K562 (cell line): ENCODE results near the gene ANXA3. TPM values are rescaled to one million over a fixed set of nuclear protein-coding genes. Genes with fewer than 3 reads are reported as not detected.

ENCODE experiments used
- CHD1 ChIP-seq: fragments of 200-600 bp; sonication (generic); IDR thresholded peaks from one replicate; pipeline ENCODE4 v1.6.1; 2012; ENCODE audit warnings: mild to moderate bottlenecking, moderate library complexity, low read length, inconsistent platforms
- E2F5 ChIP-seq: sonication (generic); formaldehyde crosslinking; IDR thresholded peaks from 2 replicates; pipeline ENCODE4 v1.8.0; 2022; ENCODE audit warnings: mild to moderate bottlenecking, missing genetic modification reagents
- FIP1L1 ChIP-seq: fragments of 200-400 bp; formaldehyde crosslinking; IDR thresholded peaks from 2 replicates; pipeline ENCODE4 v1.6.1; 2018; ENCODE audit warnings: mild to moderate bottlenecking, low read depth, low read length; ENCODE audit not compliant: poor library complexity, severe bottlenecking
- GATA2 ChIP-seq: sonication (generic); formaldehyde crosslinking; IDR thresholded peaks from 2 replicates; pipeline ENCODE4 v1.4.0; 2020; ENCODE audit warnings: mild to moderate bottlenecking, missing genetic modification reagents
- GTF2B ChIP-seq: IDR thresholded peaks from 2 replicates; pipeline ENCODE4 v1.6.1; 2011; ENCODE audit not compliant: insufficient read length; ENCODE audit errors: extremely low read depth
- HIVEP1 ChIP-seq: fragments of 250-450 bp; sonication (Bioruptor Pico); IDR thresholded peaks from 2 replicates; pipeline ENCODE4 v1.4.0; 2020; ENCODE audit warnings: mild to moderate bottlenecking
- JUND ChIP-seq, 2 experiments: IDR thresholded peaks; 2 replicates in 1 of 2; 3 replicates in 1 of 2; pipeline ENCODE4 v1.6.1; 2011; ENCODE audit warnings: borderline replicate concordance in 2 of 2, low read depth in 2 of 2, low read length in 2 of 2, improper control_type of control experiment in 1 of 2, missing biosample characterization in 1 of 2, missing genetic modification characterization in 1 of 2, missing genetic modification reagents in 1 of 2
- PCBP2 ChIP-seq: fragments of 200-400 bp; formaldehyde crosslinking; IDR thresholded peaks from 2 replicates; pipeline ENCODE4 v1.6.1; 2018; ENCODE audit warnings: low read length, low read depth, mild to moderate bottlenecking, moderate library complexity; ENCODE audit not compliant: poor library complexity, severe bottlenecking
- RBM15 ChIP-seq: fragments of 200-400 bp; formaldehyde crosslinking; IDR thresholded peaks from 2 replicates; pipeline ENCODE4 v1.6.1; 2018; ENCODE audit warnings: mild to moderate bottlenecking, low read length, moderate library complexity; ENCODE audit not compliant: insufficient read depth
- XRCC4 ChIP-seq: IDR thresholded peaks from one replicate; pipeline ENCODE4 v1.6.1; 2011; ENCODE audit not compliant: insufficient read depth, insufficient read length; ENCODE audit errors: extremely low read depth
- ZNF318 ChIP-seq, 2 experiments: fragments of 450-650 bp; IDR thresholded peaks; 2 replicates each; pipeline ENCODE4 v1.6.1; 2016; ENCODE audit warnings: mild to moderate bottlenecking in 2 of 2, borderline replicate concordance in 1 of 2, low read depth in 1 of 2, moderate library complexity in 1 of 2
- ZNF77 ChIP-seq: fragments of 250-450 bp; sonication (Bioruptor Pico); IDR thresholded peaks from 2 replicates; pipeline ENCODE4 v1.5.0; 2020
- polyA plus RNA-seq, 8 experiments: library from polyadenylated mRNA; depleted of rRNA in 4 of 8; stranded (reverse) in 5 of 8; unstranded in 3 of 8; fragments of >200 nt; fragmentation: Nextera tagmentation in 2 of 8; fragmentation: Illumina TruSeq in 1 of 8; extraction: Ambion mirVana in 2 of 8; extraction: Trizol in 1 of 8; gene quantifications; 2 replicates each; pipeline versions ENCODE4 v1.2.1 to v1.2.3, GENCODE V29; 2011 to 2014; ENCODE audit warnings: inconsistent platforms in 1 of 8, missing spikeins in 1 of 8
- total RNA-seq, 7 experiments: library from RNA; depleted of rRNA in 6 of 7; stranded (reverse); fragments of >200 nt in 6 of 7; fragmentation: Illumina TruSeq in 2 of 7; extraction: Trizol in 2 of 7; gene quantifications; 2 replicates each; pipeline versions ENCODE4 v1.2.1 to v1.2.3, GENCODE V29; 2011 to 2021; ENCODE audit warnings: low replicate concordance in 1 of 7

Gene ANXA3
- total and polyA plus RNA-seq, 9 of the 15 experiments (the other 6 are each of a cell fraction or from before 2014, with no cell fraction given), result 6.3 to 15.5 (median 9.8) TPM

- no peak for TF ChIP-seq ZNF77 (CRISPR knock-in tag)
- TF ChIP-seq CHD1, result no peak
- no peak for TF ChIP-seq ZNF318 (IDR thresholded peaks at IDR 0.05; ENCODE audit: borderline replicate concordance in 1 of 2, low read depth in 1 of 2)
- peak; percentile 14 for TF ChIP-seq GTF2B
- TF ChIP-seq RBM15, result no peak
- TF ChIP-seq FIP1L1, result no peak
- peak; percentile 72 for TF ChIP-seq GATA2 (CRISPR knock-in tag)
- no peak for TF ChIP-seq HIVEP1 (CRISPR knock-in tag)
- TF ChIP-seq JUND (IDR thresholded peaks at IDR 0.05; ENCODE audit: borderline replicate concordance, low read depth, low read length), result peak; percentile 68; the same call in 1 of the 2 replicates
- TF ChIP-seq JUND (tag; IDR thresholded peaks at IDR 0.05; ENCODE audit: borderline replicate concordance, low read depth, low read length), result peak; percentile 71; the same call in 1 of the 3 replicates
- no peak for TF ChIP-seq XRCC4
- TF ChIP-seq PCBP2, result no peak
- TF ChIP-seq E2F5 (CRISPR knock-in tag), result no peak
These were observed 69.8 kb downstream of the ANXA3 start (continued) for GRCh38 chr4:78621395-78621794.
